Heart left ventricle (tissue), 16 donors: Measurements from ENCODE around the gene SEMA3B. TPM values are rescaled to one million over a fixed set of nuclear protein-coding genes. Genes with fewer than 3 reads are reported as not detected.
"Not testable (repeated sequence)": the region's sequence is repeated elsewhere in the genome, so short reads cannot be mapped to it uniquely, and the experiment has no call there.

Experiments
- ATAC-seq, 4 donors: fragments of 200-7000 bp; cut with Tn5 transposase; one replicate each; pipeline ENCODE4 v1.9.1; 2020 to 2022; ENCODE audit warnings: moderate library complexity in 4 of 4, mild to moderate bottlenecking in 3 of 4, moderate number of reproducible peaks in 1 of 4
- DNase-seq, 5 donors: peaks; one replicate each; pipeline ENCODE4 v3.0.0-alpha.2; 2020
- H3K27ac ChIP-seq, 12 donors: fragments of 200-600 bp; sonication (generic) in 4 of 12; one replicate each; pipeline versions ENCODE4 v1.5.0 to v1.8.0; 2016 to 2022; ENCODE audit warnings: mild to moderate bottlenecking in 2 of 12
- H3K27me3 ChIP-seq, 9 donors: fragments of 200-600 bp; sonication (generic) in 2 of 9; one replicate each; pipeline versions ENCODE4 v1.5.1 to v1.8.0; 2016 to 2022; ENCODE audit warnings: mild to moderate bottlenecking in 3 of 9
- H3K36me3 ChIP-seq, 9 donors: fragments of 200-600 bp; sonication (generic) in 2 of 9; one replicate each; pipeline versions ENCODE4 v1.5.0 to v1.8.0; 2018 to 2022; ENCODE audit warnings: mild to moderate bottlenecking in 2 of 9
- H3K4me1 ChIP-seq, 12 donors: fragments of 200-600 bp; sonication (generic) in 4 of 12; one replicate each; pipeline versions ENCODE4 v1.5.0 to v1.8.0; 2016 to 2022; ENCODE audit warnings: mild to moderate bottlenecking in 3 of 12
- H3K4me3 ChIP-seq, 12 donors: fragments of 200-600 bp; sonication (generic) in 4 of 12; one replicate each; pipeline versions ENCODE4 v1.5.0 to v1.8.0; 2017 to 2022; ENCODE audit warnings: mild to moderate bottlenecking in 9 of 12, moderate library complexity in 4 of 12
- H3K9me3 ChIP-seq, 12 donors: fragments of 200-600 bp; sonication (generic) in 4 of 12; one replicate each; pipeline versions ENCODE4 v1.5.0 to v1.8.0; 2016 to 2022; ENCODE audit warnings: mild to moderate bottlenecking in 1 of 12
- CTCF ChIP-seq, 12 donors: fragments of 200-600 bp; sonication (generic) in 4 of 12; IDR thresholded peaks; one replicate each; pipeline versions ENCODE4 v1.5.0 to v1.8.0; 2018 to 2022; ENCODE audit warnings: antibody characterized with exemption in 12 of 12, mild to moderate bottlenecking in 5 of 12
- POLR2A ChIP-seq, 2 donors: fragments of 450-650 bp; IDR thresholded peaks; one replicate each; pipeline ENCODE4 v1.6.1; 2017; ENCODE audit warnings: antibody characterized with exemption in 2 of 2, mild to moderate bottlenecking in 2 of 2, moderate library complexity in 2 of 2
- WGBS, 4 donors: extraction: QIAGEN DNeasy Blood & Tissue Kit in 2 of 4; methylation state at CpG; one replicate each; pipeline versions ENCODE4 v1.1.5 to v1.1.7; 2013 to 2018; 5-methylcytosine and 5-hydroxymethylcytosine counted together
- intact Hi-C, 10 donors: fragments of 100-400 bp; cut with DNase I; formaldehyde crosslinking; loops; one replicate each; pipeline versions ENCODE4 v1.11.1 to v1.14.2; 2022
- polyA plus RNA-seq, 2 donors: library from polyadenylated mRNA; stranded (reverse); fragments of 200-250 nt; gene quantifications; one replicate each; pipeline ENCODE4 v1.2.3, GENCODE V29; 2013
- total RNA-seq, 9 donors: library from RNA; depleted of rRNA in 2 of 9; stranded (reverse); fragments of >200 nt in 2 of 9; fragmentation: NEBNext Ultra II Directional in 3 of 9; extraction: Animal tissue kit (Norgen Biotek cat#: 25700) in 3 of 9; gene quantifications; one replicate each; pipeline versions ENCODE4 v1.1.0 to v1.2.4, GENCODE V29; 2016 to 2023
- donor health status: ischemic (EF 13 %, LVEDD 7.1; RV severe dilation, severe dysfunction).
- donor health status: healthy with polysubstance abuse.
- donor health status: DM: no; HTN: yes; CAD: no.
- donor health status: DM: no; HTN: no; CAD: no.
- donor health status: ischemic (EF 25% LVEDD 6.9; RV normal size, moderate dysfunction).
- donor health status: ischemic (EF 25% LVEDD 5.7; RV mildly dilated, moderate dysfunction).
- donor health status: healthy.
- donor health status: DM: yes; HTN: yes; CAD: no.
- donor health status: ischemic (EF 35%, LVEDD 5.7; RV mildly dilated, moderate dysfunction).
- donor health status: nonischemic (EF 11% LVEDD 7.7; RV severe dilation, severe dysfunction).
- donor health status: DM: yes; HTN: yes; CAD: no.
- donor health status: PGD.
- donor health status: ischemic (EF 29% LVEDD 5.4; RV normal size, mild dysfunction).
- donor health status: nonischemic (EF 23%, LVEDD 6.1; RV moderate dilation, normal function).

Gene SEMA3B
- total and polyA plus RNA-seq, 11 donors = 12.9 to 60.1 (median 19.3) TPM

- no peak for TF ChIP-seq POLR2A (IDR thresholded peaks at IDR 0.05)
- Histone ChIP-seq H3K27me3 (no peaks in the 10 kb centered on the region), H3K9me3 (no peaks in the 10 kb centered on the region), H3K4me1 (peaks cover 11 to 58% (median 43%) of the 10 kb centered on the region in 12 donors), H3K27ac (peak overlapping the region; percentile 75 to 97 (median 94)), H3K4me3 (peak overlapping the region; percentile 40 to 76 (median 58)), H3K36me3 (peaks cover 0 to 15% (median 0%) of the 10 kb centered on the region in 9 donors)
- WGBS, 4 donors = 60 to 83% (median 69%) methylated on average over 18 to 32 of the region's 32 CpGs
- no peak for ATAC-seq
- intact Hi-C loops = loop anchor here in 4 of 10 donors (1.0 to 5.0 kb wide), 4 partner anchors 18 to 50 kb away; no protein-coding TSS in a partner anchor
- peak in 4 of 5 donors; percentile 25 to 65 (median 36) for DNase-seq
These were observed 33.4 kb downstream of the SEMA3B start for GRCh38 chr3:50302095-50303012.

GRCh38 chr3:50303013-50303815 is 34.3 kb downstream of the SEMA3B start, which contains the start of gene HYAL1:
HYAL1 (minus strand) TSS chr3:50303574; CDS start chr3:50302956, 618 bp downstream.
- WGBS, 4 donors = 23 to 38% (median 32%) methylated on average over 4 to 14 of the region's 14 CpGs
- peak within 1 kb of the TSS; percentile 75 to 97 (median 94) for H3K27ac ChIP-seq
- DNase-seq (peak; percentile 90 to 94 (median 91)), ATAC-seq (peak; percentile 32 to 63 (median 56))
- peak in 10 of 12 donors; percentile 6 to 52 (median 26) for TF ChIP-seq CTCF (IDR thresholded peaks at IDR 0.05)
- TF ChIP-seq POLR2A (IDR thresholded peaks at IDR 0.05) = peak; percentile 17 to 83
- H3K36me3 ChIP-seq = peaks cover 0 to 15% (median 0%) of the 10 kb centered on the region in 9 donors
- H3K27me3 ChIP-seq = no peaks in the 10 kb centered on the region
- H3K4me1 ChIP-seq = peaks cover 11 to 53% (median 40%) of the 10 kb centered on the region in 12 donors
- H3K9me3 ChIP-seq = no peaks in the 10 kb centered on the region
- intact Hi-C loops = loop anchor here in 4 of 10 donors (1.0 to 5.0 kb wide), 4 partner anchors 18 to 51 kb away; no protein-coding TSS in a partner anchor
- peak within 1 kb of the TSS; percentile 40 to 76 (median 58) for H3K4me3 ChIP-seq

- Histone ChIP-seq H3K27me3 (no peaks in the 10 kb centered on the region), H3K9me3 (peaks cover 0 to 6% (median 0%) of the 10 kb centered on the region in 12 donors), H3K36me3 (peaks cover 0 to 15% (median 0%) of the 10 kb centered on the region in 9 donors), H3K27ac (no peak overlapping the region), H3K4me1 (peaks cover 11 to 44% (median 32%) of the 10 kb centered on the region in 12 donors), H3K4me3 (no peak overlapping the region)
- DNase-seq = peak in 1 of 5 donors; percentile 18
- intact Hi-C loops = loop anchor here in 3 of 10 donors (2.0 to 5.0 kb wide), 3 partner anchors 14 to 52 kb away; no protein-coding TSS in a partner anchor
- TF ChIP-seq CTCF (IDR thresholded peaks at IDR 0.05) (no peak), POLR2A (IDR thresholded peaks at IDR 0.05) (no peak)
- no peak for ATAC-seq
These were observed 35.7 kb downstream of the SEMA3B start for GRCh38 chr3:50304601-50305000.

GRCh38 chr3:50312041-50312440 is 43.1 kb downstream of the SEMA3B start:
- H3K9me3 ChIP-seq, H3K27me3 ChIP-seq, ATAC-seq, H3K4me3 ChIP-seq, H3K27ac ChIP-seq, intact Hi-C loops: not testable (repeated sequence)
- Histone ChIP-seq H3K4me1 (peaks cover 0 to 10% (median 4%) of the 10 kb centered on the region in 12 donors), H3K36me3 (peaks cover 0 to 28% (median 14%) of the 10 kb centered on the region in 9 donors)
- WGBS, 4 donors = 89 to 93% (median 92%) methylated on average over 6 to 32 of the region's 32 CpGs; no CpG with 5 or more reads in 1 of the 4 donors
- DNase-seq = peak in 1 of 5 donors; percentile 9
